Cardiac muscle cell (in vitro differentiated cells and primary cell): ENCODE data around the gene CRYBB1. TPM values are rescaled to one million over a fixed set of nuclear protein-coding genes. Genes with fewer than 3 reads are reported as not detected.

ENCODE experiments used
- DNase-seq, 2 donors: peaks; one replicate each; pipeline versions ENCODE4 v3.0.0 to v3.0.0-alpha.2; 2010 to 2017; ENCODE audit warnings: low read depth in 1 of 2, low spot score in 1 of 2
- H3K27ac ChIP-seq: fragments of 200-600 bp; sonication (generic); 2 replicates; pipeline ENCODE4 v1.5.1; 2016
- H3K27me3 ChIP-seq: fragments of 200-600 bp; sonication (generic); 2 replicates; pipeline ENCODE4 v1.6.0; 2016; ENCODE audit warnings: control low read depth
- H3K36me3 ChIP-seq: fragments of 200-600 bp; sonication (generic); 2 replicates; pipeline ENCODE4 v1.5.1; 2016; ENCODE audit warnings: control low read depth
- H3K4me1 ChIP-seq: fragments of 200-600 bp; sonication (generic); 2 replicates; pipeline ENCODE4 v1.8.1; 2017; ENCODE audit warnings: low read depth, mild to moderate bottlenecking, mixed run types
- H3K4me3 ChIP-seq: fragments of 200-600 bp; sonication (generic); 2 replicates; pipeline ENCODE4 v1.5.1; 2016; ENCODE audit warnings: mild to moderate bottlenecking
- H3K9me3 ChIP-seq: fragments of 200-600 bp; sonication (generic); 2 replicates; pipeline ENCODE4 v1.5.1; 2017; ENCODE audit warnings: low read depth, mild to moderate bottlenecking, control low read depth
- polyA plus RNA-seq: library from polyadenylated mRNA; unstranded; fragments of >200 nt; fragmentation: Nextera tagmentation; extraction: Ambion mirVana; gene quantifications from 2 replicates; pipeline ENCODE4 v1.2.1, GENCODE V29; 2016
- total RNA-seq: library from RNA; depleted of rRNA; stranded (reverse); fragments of >200 nt; gene quantifications from 2 replicates; pipeline ENCODE4 v1.2.3, GENCODE V29; 2016
- TF ChIP-seq, protein P1 (sequence below): IDR thresholded peaks from 2 replicates; pipeline ENCODE4 v1.5.1; 2012; ENCODE audit warnings: low read depth, mild to moderate bottlenecking, low read length

CRYBB1 gene
- total and polyA plus RNA-seq, 2 experiments from 2014 or later: not detected

DNA sequence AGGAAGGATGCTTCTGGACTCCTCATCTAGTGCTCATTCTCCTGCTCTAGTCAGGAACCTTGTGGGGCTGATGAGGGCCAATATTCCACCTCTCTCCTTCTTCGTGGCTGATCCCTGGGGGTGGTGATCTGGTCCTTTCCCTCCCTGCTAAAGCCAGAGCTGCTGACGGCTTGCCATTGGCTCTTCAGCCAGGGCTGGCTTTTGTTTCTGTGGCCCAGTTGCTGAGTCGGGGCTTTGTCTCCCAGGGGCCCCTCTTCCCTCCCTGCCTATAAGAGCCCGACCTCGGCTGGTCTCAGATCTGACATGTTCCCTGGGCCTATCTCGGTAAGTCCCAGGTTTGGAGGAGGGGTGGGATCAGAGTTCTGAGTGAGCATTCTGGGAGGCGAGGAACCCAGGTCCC, 3.8 kb upstream of the CRYBB1 start, which contains the start of gene CRYBA4:
Gene CRYBA4 (plus strand): TSS at position 301 of the 400 bp plus-strand sequence. CDS start 634 bp downstream, outside the sequence.
- peaks cover 9% of the 10 kb centered on the region for H3K4me1 ChIP-seq
- H3K27me3 ChIP-seq: no peaks in the 10 kb centered on the region
- DNase-seq: no peak
- TF ChIP-seq, protein P1, sequence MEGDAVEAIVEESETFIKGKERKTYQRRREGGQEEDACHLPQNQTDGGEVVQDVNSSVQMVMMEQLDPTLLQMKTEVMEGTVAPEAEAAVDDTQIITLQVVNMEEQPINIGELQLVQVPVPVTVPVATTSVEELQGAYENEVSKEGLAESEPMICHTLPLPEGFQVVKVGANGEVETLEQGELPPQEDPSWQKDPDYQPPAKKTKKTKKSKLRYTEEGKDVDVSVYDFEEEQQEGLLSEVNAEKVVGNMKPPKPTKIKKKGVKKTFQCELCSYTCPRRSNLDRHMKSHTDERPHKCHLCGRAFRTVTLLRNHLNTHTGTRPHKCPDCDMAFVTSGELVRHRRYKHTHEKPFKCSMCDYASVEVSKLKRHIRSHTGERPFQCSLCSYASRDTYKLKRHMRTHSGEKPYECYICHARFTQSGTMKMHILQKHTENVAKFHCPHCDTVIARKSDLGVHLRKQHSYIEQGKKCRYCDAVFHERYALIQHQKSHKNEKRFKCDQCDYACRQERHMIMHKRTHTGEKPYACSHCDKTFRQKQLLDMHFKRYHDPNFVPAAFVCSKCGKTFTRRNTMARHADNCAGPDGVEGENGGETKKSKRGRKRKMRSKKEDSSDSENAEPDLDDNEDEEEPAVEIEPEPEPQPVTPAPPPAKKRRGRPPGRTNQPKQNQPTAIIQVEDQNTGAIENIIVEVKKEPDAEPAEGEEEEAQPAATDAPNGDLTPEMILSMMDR: no peak
- H3K9me3 ChIP-seq: no peaks in the 10 kb centered on the region
- H3K4me3 ChIP-seq: no peak within 1 kb of the TSS
- H3K36me3 ChIP-seq: no peaks in the 10 kb centered on the region
- H3K27ac ChIP-seq: no peak within 1 kb of the TSS

DNA sequence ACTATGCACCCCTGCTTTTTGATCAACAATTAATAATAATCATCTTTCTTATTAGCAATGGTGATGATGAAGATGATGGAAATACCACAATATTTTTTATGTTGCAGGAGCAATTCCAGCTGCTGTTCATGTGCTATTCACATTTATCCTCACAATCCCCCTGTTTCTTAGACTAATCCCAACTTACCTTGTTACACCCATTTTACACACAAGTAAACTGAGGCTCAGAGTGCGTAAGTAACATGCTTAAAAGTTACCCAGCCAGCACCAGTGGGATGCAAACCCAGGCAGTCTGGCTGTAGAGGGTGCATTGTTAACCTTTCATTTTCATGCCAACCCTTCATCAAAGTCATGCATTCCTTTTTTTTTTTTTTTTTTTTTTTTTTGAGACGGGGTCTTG, 2.4 kb upstream of the CRYBB1 start:
- Histone ChIP-seq H3K27me3 (no peaks in the 10 kb centered on the region), H3K4me3 (no peak overlapping the region), H3K27ac (no peak overlapping the region), H3K36me3 (no peaks in the 10 kb centered on the region), H3K4me1 (peaks cover 9% of the 10 kb centered on the region), H3K9me3 (no peaks in the 10 kb centered on the region)
- DNase-seq: no peak
- TF ChIP-seq, protein P1: no peak

DNA sequence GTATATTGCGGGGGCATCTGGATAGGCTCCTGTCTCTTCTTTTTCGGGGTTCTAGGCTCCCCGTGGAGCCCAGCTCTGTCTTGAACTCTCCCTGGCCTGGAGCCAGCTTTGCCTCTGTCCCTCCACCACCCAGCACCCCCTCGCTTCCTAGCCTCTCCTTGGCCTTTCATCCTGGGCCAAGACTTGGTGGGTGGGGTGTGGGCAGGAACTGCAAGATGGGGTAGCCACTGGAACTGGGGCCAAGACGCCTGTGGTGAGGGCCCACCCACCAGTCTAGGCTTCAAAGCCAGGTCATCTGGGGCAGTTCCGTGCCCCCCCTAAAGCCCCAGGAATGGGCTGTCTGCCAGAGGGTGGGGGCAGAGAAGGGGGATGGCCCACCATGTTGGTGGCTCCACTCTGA, 1.7 kb upstream of the CRYBB1 start:
- peaks cover 9% of the 10 kb centered on the region for H3K4me1 ChIP-seq
- no peaks in the 10 kb centered on the region for H3K9me3 ChIP-seq
- H3K36me3 ChIP-seq: no peaks in the 10 kb centered on the region
- TF ChIP-seq, protein P1: no peak
- H3K27ac ChIP-seq: no peak overlapping the region
- DNase-seq: no peak
- H3K27me3 ChIP-seq: peaks cover 3% of the 10 kb centered on the region
- H3K4me3 ChIP-seq: no peak overlapping the region

DNA sequence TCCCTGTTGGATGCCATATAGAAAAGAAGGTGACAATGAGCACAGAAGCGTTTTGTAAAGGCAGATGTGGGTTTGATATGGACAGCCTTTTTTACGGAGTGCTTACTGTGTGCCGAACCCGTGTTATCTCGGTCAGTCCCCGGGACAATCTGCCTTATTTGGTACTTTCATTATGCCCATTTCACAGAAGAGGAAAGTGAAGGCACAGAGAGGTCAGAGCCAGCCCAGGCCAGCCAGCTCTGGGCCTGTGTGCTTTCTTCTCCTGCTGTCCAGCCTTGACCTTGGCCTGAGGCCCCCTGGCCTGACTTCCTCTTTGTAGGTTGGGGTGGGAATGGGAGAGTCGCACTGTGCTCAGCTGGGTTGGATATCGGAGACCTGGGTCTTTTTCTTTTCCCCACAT, 628 bp upstream of the CRYBB1 start:
- Histone ChIP-seq H3K27me3 (peaks cover 11% of the 10 kb centered on the region), H3K36me3 (no peaks in the 10 kb centered on the region), H3K4me3 (no peak overlapping the region), H3K27ac (no peak overlapping the region), H3K4me1 (peaks cover 9% of the 10 kb centered on the region), H3K9me3 (no peaks in the 10 kb centered on the region)
- TF ChIP-seq, protein P1: no peak
- no peak for DNase-seq

DNA sequence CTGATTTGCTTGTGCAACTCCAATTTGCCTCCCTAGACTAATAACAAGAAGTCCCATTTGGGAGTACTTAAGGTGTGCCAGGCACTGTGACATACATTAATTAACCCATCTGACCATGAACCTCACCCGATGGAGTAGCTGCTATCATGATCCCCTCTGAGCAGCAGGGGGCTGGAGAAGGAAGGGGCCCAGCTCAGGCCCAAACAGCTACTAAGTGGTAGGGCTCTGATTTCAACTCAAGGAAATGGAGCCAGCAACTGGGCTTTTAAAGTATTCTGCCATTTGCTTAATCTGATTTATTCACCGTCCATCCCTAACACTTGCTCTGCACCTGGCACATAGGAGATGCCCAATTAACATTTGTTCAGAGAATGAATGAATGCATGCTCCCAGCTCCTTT, 1.2 kb downstream of the CRYBB1 start:
- DNase-seq: no peak
- Histone ChIP-seq H3K27ac (no peak overlapping the region), H3K4me1 (peaks cover 9% of the 10 kb centered on the region), H3K27me3 (peaks cover 11% of the 10 kb centered on the region), H3K4me3 (no peak overlapping the region), H3K36me3 (no peaks in the 10 kb centered on the region), H3K9me3 (no peaks in the 10 kb centered on the region)
- TF ChIP-seq, protein P1: no peak
